ENCODE data around the gene RARG.

DNA sequence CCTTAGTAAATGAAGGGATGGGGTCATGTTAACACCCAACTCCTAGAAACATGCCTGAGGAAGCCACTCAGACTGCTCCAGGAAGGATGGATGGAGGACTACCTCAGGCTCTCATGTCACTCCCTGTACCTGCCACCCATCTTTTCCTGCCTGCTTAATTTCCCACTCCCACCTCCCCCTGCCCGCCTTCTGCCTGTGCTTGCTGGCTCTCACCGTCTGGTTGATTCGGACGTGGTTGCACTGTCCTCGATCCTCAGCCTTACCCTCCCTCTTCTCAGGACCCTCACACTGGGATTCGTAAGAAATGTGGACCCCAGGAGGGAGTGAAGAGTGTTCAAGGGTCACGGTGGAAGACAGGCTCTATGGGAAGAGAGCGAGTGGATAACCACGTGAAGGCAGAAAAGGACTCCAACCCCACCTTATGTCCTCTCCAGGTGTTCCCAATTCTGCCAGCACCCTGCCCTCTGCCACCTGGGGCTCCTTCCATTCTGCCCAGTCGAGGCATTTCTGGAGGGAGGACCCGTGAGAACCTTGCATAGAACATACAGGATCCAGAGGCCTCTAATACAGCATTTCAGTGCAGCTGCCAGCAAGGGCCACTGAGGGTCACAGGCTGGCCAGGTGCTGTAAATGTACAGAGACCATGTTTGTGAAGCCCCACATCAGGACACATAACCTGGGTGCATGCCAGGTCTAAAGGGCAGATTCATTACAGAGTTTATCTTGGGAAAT, 37.9 kb downstream of the RARG start:
- TF ChIP-seq CEBPB (IDR thresholded peaks at IDR 0.05) (no peak), CREB1 (IDR thresholded peaks at IDR 0.05; ENCODE audit: low read depth) (no peak), ZBTB7A (IDR thresholded peaks at IDR 0.05; ENCODE audit: low read depth) (no peak), TAF1 (IDR thresholded peaks at IDR 0.05; ENCODE audit: low read depth) (no peak), TEAD4 (IDR thresholded peaks at IDR 0.05) (no peak), EP300 (IDR thresholded peaks at IDR 0.05; ENCODE audit: borderline replicate concordance) (no peak), YY1 (IDR thresholded peaks at IDR 0.05; ENCODE audit: low read depth) (no peak), TCF12 (IDR thresholded peaks at IDR 0.05; ENCODE audit: low read depth) (no peak)
- TF ChIP-seq, protein P1, sequence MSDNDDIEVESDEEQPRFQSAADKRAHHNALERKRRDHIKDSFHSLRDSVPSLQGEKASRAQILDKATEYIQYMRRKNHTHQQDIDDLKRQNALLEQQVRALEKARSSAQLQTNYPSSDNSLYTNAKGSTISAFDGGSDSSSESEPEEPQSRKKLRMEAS (IDR thresholded peaks at IDR 0.05) = no peak
- TF ChIP-seq, protein P2, sequence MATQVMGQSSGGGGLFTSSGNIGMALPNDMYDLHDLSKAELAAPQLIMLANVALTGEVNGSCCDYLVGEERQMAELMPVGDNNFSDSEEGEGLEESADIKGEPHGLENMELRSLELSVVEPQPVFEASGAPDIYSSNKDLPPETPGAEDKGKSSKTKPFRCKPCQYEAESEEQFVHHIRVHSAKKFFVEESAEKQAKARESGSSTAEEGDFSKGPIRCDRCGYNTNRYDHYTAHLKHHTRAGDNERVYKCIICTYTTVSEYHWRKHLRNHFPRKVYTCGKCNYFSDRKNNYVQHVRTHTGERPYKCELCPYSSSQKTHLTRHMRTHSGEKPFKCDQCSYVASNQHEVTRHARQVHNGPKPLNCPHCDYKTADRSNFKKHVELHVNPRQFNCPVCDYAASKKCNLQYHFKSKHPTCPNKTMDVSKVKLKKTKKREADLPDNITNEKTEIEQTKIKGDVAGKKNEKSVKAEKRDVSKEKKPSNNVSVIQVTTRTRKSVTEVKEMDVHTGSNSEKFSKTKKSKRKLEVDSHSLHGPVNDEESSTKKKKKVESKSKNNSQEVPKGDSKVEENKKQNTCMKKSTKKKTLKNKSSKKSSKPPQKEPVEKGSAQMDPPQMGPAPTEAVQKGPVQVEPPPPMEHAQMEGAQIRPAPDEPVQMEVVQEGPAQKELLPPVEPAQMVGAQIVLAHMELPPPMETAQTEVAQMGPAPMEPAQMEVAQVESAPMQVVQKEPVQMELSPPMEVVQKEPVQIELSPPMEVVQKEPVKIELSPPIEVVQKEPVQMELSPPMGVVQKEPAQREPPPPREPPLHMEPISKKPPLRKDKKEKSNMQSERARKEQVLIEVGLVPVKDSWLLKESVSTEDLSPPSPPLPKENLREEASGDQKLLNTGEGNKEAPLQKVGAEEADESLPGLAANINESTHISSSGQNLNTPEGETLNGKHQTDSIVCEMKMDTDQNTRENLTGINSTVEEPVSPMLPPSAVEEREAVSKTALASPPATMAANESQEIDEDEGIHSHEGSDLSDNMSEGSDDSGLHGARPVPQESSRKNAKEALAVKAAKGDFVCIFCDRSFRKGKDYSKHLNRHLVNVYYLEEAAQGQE (IDR thresholded peaks at IDR 0.05; ENCODE audit: low read depth) = no peak

Data from Ishikawa (cell line).